Suppressor macrophage treated with lipopolysaccharide for 4 hours (primary cell): ENCODE data around the gene MEGF11.

ENCODE experiments used
- DNase-seq: peaks from one replicate; pipeline ENCODE4 v3.0.0-alpha.2; 2020

MEGF11 gene

DNA sequence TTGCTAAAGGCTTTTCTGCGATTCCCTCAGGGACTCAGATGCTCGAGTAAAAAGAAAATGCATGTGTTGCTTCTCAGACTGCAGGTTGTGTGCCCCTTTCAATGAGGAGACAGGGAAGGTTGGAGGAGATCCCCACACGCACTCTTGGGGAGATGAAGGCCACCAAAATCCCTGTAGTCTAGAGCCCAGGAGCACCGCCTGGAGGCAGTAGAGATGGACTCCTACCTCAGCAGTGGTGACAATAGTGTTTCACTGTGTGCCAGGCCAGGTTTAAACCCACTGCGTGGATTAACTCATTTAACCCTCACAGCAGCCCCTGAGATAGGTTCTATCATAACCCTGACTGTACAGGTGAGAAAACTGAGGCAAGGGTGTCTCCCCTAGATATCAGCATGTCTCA is 15.2 kb downstream of the MEGF11 start:
- DNase-seq: no peak

DNA sequence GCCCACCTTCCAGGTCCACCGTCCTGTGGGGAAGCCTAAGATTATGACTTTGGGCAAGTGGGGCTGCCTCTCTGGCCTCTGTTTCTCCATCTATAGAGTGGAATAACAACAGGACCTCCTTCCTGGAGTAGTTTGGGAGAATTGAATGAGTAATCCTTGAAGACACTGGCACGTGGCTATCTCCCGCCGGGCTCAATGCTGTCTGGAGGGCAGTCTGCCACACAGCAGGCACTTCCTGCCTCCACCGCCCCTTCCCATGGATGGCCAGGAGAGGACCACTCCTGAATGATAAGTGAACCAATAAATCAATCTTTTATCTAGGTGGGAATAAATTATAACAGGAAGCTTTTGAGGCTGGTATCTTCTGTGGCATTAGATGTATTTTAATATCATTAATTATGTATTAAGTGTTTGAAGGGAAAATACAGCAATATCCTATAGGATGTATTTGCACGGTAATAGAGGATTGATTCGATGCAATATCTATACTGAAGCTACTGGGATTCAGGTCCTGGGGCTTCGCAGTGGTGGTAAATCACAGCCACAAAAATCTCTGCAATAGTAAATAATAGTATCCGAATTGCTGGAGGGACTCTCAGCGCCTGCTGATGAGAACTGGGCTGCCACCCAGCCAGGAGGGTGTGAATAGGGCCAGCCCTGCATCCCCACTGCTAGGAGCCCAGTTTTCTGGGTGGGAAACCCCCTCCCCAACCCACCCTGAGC is 15.9 kb downstream of the MEGF11 start:
- DNase-seq: no peak

DNA sequence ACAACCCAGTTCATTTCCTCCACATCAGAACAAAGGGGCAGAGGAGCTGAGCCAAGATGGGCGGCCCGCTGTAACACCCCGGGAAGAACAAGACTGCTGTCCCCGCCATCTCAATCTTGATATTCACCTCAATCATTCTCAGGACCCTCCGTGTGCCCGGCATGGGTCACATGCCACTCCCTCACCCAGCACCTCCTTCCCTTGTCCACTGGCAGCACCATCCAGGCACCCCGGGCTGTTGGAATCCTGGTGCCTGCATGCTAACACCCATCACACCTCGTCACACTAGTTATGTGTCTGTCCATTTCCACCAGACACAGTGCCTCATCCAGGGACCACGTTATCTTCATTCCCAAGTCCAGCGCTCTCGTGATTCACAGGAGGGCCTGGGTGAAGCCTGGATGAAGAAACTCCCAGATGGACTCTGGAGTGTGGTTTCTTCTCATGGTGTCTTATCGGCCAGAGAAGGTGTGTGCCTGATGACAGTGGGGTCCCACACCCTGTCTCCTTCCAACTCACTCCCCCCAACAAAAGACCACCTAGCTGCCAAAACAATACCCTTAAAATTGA is 16.7 kb downstream of the MEGF11 start:
- DNase-seq: no peak

DNA sequence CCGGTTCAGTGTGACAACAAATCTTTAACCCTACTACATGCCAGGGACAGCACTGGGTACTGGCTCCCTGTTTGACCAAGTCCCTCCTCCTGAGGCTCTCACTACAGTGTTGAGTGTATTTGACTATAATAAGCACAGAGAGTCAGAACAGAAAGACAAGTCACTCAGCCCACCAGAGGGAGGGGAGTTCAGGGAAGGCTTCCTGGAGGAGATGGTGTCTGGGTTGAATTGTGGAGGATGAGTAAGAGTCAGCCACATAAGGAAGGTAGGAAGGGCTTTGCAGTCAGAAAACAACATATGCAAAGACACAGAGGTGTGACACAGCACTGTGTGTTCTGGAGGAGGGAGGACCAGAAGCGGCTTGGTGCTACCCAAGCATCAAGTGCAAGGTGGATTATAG is 17.7 kb downstream of the MEGF11 start:
- DNase-seq: no peak

DNA sequence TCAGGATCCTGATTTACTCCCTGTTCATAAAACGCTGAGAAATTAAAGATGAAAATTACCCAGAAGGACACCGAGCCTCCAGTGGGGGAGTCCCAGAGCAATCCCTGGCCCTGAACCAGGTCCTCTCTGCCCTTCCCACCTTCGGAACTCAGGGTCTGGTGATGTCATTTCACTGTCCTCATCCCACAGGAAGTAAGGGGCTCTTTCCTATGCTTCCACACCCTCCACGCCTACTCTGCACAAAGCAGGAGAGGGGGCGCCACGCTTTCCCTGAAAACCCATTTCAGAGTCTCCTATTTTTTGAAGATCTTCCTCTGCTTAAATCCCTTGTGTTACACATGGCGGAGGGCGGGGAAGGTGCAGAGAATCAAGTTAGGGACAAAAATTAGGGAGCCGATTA is 18.8 kb downstream of the MEGF11 start:
- no peak for DNase-seq

DNA sequence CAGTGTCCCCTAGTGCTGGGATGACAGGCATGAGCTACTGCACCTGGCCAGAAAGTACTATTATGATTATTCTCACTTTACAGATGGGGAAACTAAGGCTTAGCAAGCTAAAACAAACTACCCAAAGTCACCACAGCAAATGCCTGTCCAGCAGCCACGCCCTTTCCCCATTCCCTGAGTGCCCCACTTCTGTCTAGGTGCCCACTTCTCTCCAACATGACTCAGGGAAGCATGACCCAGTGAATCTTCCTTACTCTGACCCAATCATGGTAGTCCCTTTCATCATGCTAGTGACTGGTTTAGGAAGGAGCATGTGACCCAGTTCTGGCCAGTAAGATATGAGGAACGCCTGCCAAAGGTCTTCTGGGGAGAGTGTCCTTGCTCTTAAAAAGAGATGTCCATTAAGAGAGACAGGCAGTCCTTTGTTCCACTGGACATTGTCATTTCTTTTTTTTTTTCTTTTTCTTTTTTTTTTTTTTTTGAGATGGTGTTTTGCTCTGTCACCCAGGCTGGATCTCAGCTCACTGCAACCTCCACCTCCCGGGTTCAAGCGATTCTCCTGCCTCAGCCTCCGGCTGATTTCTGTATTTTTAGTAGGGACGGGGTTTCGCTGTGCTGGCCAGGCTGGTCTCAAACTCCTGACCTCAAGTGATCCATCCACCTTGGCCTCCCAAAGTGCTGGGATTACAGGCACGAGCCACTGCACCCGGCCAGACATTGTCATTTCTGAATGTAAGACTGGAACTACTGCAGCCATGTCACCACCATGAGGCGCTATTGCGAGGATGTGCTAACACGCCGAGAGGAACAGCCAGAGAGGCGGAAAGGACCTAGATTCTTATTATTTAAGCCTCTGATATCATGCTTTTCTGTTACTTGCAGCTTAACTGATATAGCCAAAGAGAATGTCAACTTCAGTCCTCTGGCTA is 19.8 kb downstream of the MEGF11 start:
- DNase-seq: peak; percentile 76

DNA sequence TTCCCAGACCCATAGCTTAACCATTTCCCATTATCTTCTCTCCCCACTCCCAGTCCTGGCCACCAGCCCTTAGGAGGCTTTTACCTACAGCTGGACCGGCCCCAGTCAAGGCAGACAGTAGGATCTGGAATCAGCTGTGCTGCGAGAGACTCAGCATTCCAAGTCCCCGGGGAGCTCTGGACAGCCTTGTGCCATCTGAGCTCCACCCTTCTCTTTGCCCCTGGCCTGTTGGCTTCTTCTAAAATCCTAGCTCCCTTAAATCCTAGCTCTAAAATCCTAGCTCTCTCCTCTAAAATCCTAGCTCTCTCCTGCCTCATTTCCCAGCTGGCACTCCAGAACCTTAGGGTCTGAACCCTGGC is 21.3 kb downstream of the MEGF11 start:
- DNase-seq: no peak

DNA sequence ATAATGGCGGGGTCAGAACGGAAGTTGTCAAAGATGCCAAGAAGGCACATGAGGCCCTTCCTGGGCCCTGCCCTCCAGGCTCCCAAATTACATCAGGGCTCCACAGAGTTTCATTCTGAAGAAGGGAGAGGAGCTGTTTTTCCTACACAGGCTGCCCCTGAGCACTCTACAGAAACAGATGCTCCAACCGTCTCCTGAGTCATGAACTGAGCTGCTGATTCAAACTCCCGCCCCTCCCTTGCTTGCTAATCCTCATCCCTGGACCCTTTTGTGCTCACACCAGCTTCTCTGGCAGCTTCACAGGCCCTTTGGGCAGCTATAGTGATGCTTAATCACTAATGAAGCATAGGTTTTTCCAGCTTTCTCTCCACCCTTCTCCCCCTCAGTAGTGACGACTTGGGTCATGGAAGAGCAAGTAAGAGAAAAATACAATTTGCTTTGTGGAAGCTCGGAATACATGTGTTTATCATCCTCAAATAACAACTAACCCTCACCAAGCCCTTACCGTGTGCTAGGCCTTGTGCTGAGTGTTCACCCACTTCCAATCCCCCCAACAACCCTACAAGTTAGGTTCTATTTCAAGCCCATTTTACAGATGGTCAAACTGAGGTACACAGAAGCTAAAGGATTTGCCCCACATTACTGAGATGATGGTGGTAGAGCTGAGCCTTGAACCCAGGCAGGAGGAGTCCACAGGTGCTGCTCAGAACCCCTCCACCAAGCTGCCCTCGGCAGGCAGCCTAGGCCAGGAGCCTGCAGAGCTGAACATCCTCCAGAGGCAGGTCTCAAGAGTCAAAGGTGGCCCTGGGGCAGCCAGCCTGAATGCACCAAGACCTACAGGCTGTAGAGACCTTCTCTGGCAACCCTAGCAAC is 21.9 kb downstream of the MEGF11 start:
- DNase-seq: no peak

DNA sequence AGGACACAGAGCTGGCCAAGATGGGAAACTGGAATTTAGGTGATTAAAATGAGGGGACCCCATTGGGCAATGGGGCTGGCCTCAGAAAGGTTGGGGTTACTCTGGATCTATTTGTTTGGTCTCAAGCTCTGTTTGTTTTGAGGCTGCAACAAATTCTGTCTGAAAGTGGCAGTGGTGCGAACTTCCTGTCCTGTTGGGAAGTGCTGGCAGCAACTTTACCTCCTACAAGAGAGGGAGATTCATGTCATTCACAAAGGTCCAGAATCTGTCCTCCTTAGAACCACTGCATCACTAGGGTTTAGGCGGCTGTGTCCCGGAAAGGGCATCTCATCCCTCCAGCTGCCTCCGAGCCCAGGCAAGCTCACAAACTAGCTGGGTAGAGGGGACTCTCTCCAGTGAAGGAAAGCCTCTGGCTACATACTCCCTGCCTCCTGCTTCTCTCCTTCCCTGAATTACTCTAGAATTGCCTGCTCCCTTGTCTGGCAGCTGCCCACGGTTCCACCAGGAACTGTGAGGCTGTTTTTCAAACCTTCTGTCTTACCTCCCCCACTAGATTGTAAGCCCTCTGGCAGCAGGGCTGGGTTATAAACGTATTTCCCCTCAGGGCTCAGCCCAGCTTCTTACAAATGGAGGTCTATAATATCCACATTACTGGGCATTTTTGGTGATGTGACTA is 23.6 kb downstream of the MEGF11 start:
- DNase-seq: no peak

DNA sequence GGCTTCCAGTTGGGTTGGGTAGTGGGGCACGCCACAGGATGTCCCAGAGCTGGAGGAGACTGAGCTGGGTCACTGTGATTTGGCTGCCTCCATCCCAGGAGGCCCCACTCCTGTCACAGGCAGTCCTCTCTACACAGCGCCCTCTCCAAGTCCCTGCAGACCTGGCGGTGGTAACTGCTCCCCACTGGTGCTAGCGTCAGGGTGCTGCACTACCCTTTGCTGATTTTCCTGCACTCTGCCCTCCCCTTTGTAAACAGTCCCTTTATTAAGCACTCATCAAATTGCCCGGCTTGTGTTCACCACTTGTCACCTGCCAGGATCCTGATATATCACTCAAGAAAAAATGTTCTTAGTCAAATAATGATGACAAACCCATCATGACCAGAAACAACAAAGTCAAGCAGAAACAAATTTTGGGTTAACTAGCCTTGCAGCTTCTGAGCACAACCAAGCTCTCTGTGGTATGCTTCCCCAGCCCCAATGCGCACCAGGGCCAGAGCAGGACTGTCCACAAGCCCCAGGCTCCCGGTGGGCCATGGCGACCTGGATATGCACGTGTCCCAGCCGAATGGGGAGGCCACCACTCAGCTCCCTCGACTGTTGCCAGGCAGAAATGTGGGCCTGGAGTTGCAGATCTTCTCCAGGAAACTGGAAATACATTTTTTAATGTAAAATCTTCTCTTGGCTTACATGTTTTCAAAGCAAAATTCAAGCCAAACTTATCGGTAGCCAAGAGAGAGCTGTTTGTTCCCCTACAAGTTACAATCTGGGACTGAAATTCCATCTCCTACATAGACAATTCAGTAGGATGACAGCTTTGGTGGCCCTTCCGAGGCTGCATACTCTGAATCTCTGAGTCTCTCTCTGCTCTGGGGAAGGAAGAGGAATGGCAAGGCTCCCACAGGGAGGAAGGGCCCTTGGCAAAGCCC is 24.5 kb downstream of the MEGF11 start:
- no peak for DNase-seq

DNA sequence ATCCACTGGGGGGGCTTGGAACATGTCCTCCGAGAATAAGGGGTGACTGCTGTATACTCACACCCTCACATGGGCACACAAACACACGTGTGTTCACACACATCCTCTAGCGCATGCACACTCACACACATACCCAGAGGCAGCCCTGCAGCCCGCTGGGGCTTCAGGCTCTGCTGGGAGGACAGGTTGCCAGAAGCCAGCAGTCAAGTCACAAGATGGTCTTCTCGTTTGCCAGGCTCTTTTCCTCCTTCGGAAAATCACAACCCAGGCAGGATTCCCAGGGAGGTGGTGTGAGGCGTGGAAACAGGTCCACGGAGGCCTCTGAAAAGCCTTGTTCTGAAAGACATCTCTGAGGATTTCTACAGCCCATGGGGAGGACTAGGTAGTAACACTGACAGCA is 26.8 kb downstream of the MEGF11 start:
- no peak for DNase-seq

DNA sequence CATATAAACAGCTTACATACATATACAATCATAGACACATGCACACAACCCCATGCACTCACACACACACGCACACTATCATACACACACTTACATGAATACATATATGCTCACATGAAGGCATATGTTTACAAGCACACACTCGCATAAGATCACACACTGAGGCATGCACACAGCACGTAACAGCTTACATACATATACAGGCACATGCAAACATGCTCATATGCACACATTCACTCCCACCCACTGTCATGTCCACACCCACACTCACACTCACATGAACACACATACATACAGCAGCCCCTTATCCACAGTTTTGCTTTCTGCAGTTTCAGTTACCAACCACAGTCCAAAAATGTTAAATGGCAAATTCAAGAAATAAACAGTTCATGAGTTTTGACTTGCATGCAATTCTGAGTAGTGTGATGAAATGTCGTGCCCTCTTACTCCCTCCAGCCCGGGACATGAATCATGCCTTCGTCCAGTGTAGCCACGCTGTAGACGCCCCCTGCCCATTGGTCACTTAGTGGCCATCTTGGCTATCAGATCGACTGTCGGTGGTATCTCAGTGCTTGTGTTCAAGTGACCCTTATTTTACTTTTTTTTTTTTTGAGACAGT is 27.8 kb downstream of the MEGF11 start:
- no peak for DNase-seq

DNA sequence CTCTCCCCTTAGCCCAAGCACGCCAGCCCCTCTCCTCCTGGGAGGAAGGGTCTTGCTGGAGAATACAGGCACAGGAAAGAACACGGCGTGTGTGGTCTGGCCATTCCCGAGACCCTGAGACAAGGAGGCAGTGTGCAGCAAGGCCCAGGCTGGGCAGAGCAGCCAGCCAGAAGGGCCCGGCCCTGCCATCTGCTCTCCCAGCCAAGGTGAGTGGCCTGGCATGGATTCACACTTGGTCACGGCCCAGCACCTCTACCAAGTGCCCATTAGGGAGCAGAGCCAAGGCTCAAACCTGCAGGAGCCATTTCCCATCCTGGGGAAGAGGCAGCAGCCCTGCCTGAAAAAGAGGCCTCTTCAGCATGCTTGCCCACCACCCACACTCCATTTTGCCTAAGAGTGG is 28.6 kb downstream of the MEGF11 start:
- DNase-seq: no peak

DNA sequence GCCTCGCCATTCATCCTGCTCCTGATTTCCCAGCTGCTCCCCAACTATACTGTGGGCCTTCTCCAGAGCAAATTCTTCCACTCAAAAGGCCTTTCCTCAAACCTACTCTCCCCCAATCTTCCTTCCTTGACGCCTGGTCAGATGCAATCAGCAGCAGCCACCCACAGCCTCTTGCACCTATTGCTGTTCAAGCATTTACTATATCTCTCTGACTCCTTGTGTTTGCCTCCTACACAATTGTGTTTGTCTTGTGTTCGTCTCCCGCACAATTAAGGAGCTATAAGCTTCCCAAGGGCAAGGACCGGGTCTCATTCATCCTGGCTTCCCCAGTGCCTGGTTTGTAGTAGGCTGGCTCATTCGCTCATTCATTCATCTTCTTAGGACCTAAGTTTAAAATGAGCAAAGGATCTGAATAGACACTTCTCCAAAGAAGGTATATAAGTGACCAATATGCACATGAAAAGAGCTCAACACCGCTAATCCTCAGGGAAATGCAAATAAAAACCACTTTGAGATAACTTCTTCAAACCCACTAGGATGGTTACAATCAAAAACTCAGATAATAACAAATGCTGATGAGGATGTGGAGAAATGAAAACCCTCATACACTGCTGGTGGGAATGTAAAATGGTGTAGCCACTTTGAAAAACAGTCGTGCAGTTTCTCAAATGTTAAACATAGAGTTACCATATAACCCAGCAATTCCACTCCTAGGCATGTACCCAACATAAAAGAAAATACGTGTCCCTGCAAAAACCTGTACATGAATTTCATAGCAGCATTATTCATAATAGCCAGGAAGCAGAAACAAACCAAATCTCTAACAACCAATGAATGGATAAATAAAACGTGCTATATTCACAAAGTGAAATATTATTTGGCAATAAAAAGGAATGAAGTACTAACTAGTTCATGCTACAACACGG is 31.0 kb downstream of the MEGF11 start:
- DNase-seq: no peak

DNA sequence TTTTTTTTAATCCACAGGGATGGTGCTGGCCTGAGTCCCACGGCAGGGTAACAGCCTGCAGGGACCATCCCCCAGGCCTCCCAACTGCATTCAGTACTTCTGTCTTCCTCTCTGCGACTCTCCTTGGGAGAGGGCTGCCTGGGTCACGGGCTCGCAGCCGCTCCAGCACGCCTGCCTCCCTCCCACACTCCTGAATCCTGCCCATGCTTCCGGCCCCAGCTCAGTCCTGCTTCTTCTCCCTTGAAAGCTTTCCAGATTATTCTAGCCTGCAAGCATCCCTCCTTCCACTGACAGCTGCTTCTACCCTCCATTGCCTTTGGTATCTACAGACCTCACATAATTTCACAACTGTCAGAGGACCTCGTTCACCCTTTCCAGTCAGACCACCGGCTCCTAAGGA is 32.4 kb downstream of the MEGF11 start:
- DNase-seq: no peak

DNA sequence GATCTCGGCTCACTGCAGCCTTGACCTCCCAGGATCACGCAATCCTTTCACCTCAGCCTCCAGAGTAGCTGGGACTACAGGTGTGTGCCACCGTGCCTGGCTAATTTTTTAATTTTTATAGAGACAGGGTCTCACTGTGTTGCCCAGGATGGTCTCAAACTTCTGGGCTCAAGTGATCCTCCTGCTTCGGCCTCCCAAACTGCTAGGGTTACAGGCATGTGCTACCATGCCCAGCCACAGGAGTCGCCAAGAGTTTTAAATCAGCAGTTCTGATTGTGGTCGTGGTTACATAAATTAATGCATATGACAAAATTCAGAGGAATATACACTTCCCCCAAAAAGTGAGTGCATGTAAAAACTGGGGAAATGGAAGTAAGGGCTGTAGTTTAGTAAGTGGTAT is 32.9 kb downstream of the MEGF11 start:
- DNase-seq: peak; percentile 9

DNA sequence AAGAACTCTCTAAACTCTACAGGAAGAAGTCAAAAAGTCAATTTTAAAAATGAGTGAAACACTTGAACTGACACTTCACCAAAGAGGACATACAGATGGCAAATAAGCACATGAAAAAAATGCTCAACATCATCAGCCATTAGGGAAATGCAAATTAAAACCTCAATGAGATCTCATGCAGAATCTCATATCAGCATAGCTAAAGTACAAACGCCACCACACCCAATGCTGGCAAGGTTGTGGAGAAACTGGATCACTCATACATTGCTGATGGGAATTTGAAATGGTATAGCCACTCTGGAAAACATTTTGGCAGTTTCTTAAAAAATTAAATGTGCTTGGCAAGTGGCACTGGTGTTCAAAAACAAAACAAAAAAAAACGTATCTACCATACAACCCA is 34.2 kb downstream of the MEGF11 start:
- DNase-seq: no peak

DNA sequence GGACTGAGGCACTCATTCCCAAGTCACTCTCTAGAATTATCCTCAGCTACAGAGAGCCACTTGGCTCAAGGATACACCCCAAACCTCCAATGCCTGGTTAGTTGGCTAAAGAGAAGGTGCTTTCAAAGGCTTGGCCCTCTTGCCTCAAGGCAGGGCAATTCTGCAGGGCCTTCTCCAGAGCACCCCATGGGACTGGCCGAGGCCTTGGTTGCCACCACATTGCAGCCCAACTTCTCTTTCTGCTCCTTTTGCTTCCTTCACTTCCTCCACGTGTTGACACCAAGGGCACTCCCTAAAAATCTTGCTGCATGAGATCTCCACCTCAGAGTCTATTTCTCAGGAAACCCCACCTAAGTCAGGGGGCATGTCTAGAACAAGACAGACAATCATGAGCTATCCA is 36.7 kb downstream of the MEGF11 start:
- no peak for DNase-seq

DNA sequence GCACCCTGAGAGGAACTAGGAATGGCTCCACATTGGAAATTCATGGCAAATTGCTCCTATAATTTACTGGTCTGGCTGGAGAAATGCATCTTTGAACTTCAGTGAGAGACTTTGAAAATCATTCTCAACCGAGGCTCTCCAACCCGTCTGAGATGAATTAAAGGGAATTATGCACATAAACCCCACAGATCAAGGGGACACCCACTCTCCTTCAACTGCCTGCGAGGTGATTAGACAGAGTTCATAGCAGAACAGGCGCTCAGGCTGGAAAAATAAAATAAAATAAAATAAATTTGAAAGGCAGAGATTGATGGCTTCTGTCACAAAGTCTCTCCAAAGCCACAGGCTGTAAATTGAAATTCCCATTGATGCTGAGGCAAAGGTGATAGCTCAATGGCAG is 37.7 kb downstream of the MEGF11 start:
- DNase-seq: no peak

DNA sequence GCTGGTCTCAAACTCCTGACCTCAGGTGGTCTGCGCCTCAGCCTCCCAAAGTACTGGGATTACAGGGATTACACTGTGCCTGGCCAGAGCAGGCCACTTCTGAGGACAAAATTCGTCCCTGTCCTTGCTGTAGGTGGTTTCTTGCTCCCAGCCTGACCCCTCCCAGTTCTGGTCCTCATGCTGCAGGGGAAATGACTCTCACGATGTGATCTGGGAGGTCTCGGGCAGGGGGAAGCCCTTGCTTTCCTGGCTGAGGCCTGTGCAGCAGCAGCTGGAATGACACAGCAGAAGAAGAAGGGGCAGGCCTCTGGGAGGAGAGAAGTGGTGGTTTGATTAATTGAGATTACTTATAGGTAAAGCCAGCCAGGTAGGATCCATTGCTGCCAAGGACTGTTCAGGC is 39.3 kb downstream of the MEGF11 start:
- DNase-seq: no peak
